Measurements from ENCODE around the gene MTHFD1L. TPM values are rescaled to one million over a fixed set of nuclear protein-coding genes. Genes with fewer than 3 reads are reported as not detected.
A peak's percentile ranks its signal among the peaks of the same experiment; 100 is the strongest.
"Not testable (repeated sequence)": the region's sequence is repeated elsewhere in the genome, so short reads cannot be mapped to it uniquely, and the experiment has no call there.

Gene MTHFD1L
- total RNA-seq, 1 donor from 2014 or later, result 53.2 TPM

GRCh38 chr6:151027295-151027747, 161.8 kb downstream of the MTHFD1L start:
- no peaks in the 10 kb centered on the region for H3K27me3 ChIP-seq (ENCODE audit: control insufficient read depth, insufficient read depth, low read length)
- DNase-seq (ENCODE audit: low read depth) (peak; percentile 27), FAIRE-seq (no peak)
- peaks cover 1% of the 10 kb centered on the region for H3K36me3 ChIP-seq (ENCODE audit: control insufficient read depth, insufficient read depth, low read length)
- no peak for TF ChIP-seq CTCF (IDR thresholded peaks at IDR 0.05; ENCODE audit: insufficient read depth, low read length, severe bottlenecking)
- no peak overlapping the region for H3K4me3 ChIP-seq (ENCODE audit: low read depth, low read length)

- Histone ChIP-seq H3K4me3 (ENCODE audit: low read depth, low read length) (no peak overlapping the region), H3K27me3 (ENCODE audit: control insufficient read depth, insufficient read depth, low read length) (no peaks in the 10 kb centered on the region), H3K36me3 (ENCODE audit: control insufficient read depth, insufficient read depth, low read length) (peaks cover 1% of the 10 kb centered on the region)
- FAIRE-seq (peak; percentile 32), DNase-seq (ENCODE audit: low read depth) (no peak)
- TF ChIP-seq CTCF (IDR thresholded peaks at IDR 0.05; ENCODE audit: insufficient read depth, low read length, severe bottlenecking), result no peak
Measured at GRCh38 chr6:151027936-151028838, 162.7 kb downstream of the MTHFD1L start.

GRCh38 chr6:151029970-151030369, 164.5 kb downstream of the MTHFD1L start:
- FAIRE-seq (no peak), DNase-seq (ENCODE audit: low read depth) (no peak)
- TF ChIP-seq CTCF (IDR thresholded peaks at IDR 0.05; ENCODE audit: insufficient read depth, low read length, severe bottlenecking), result no peak
- Histone ChIP-seq H3K4me3 (ENCODE audit: low read depth, low read length) (no peak overlapping the region), H3K27me3 (ENCODE audit: control insufficient read depth, insufficient read depth, low read length) (no peaks in the 10 kb centered on the region), H3K36me3 (ENCODE audit: control insufficient read depth, insufficient read depth, low read length) (peaks cover 2% of the 10 kb centered on the region)

- Histone ChIP-seq H3K4me3 (ENCODE audit: low read depth, low read length) (no peak overlapping the region), H3K27me3 (ENCODE audit: control insufficient read depth, insufficient read depth, low read length) (no peaks in the 10 kb centered on the region), H3K36me3 (ENCODE audit: control insufficient read depth, insufficient read depth, low read length) (peaks cover 4% of the 10 kb centered on the region)
- no peak for TF ChIP-seq CTCF (IDR thresholded peaks at IDR 0.05; ENCODE audit: insufficient read depth, low read length, severe bottlenecking)
- FAIRE-seq (no peak), DNase-seq (ENCODE audit: low read depth) (no peak)
Measured at GRCh38 chr6:151032034-151032433, 166.5 kb downstream of the MTHFD1L start.

- TF ChIP-seq CTCF (IDR thresholded peaks at IDR 0.05; ENCODE audit: insufficient read depth, low read length, severe bottlenecking), result no peak
- no peak for FAIRE-seq
- no peak for DNase-seq (ENCODE audit: low read depth)
- Histone ChIP-seq H3K4me3 (ENCODE audit: low read depth, low read length) (no peak overlapping the region), H3K36me3 (ENCODE audit: control insufficient read depth, insufficient read depth, low read length) (peaks cover 5% of the 10 kb centered on the region), H3K27me3 (ENCODE audit: control insufficient read depth, insufficient read depth, low read length) (no peaks in the 10 kb centered on the region)
Measured at GRCh38 chr6:151034825-151035781, 169.6 kb downstream of the MTHFD1L start.

GRCh38 chr6:151036211-151036721, 170.8 kb downstream of the MTHFD1L start:
- peak; percentile 99 for DNase-seq (ENCODE audit: low read depth)
- H3K27me3 ChIP-seq (ENCODE audit: control insufficient read depth, insufficient read depth, low read length); H3K36me3 ChIP-seq (ENCODE audit: control insufficient read depth, insufficient read depth, low read length); FAIRE-seq; H3K4me3 ChIP-seq (ENCODE audit: low read depth, low read length): not testable (repeated sequence)
